HG03175 (cell line): ENCODE data around the gene HOXB4.

Experiments
- ATAC-seq: cut with Tn5 transposase; IDR thresholded peaks from one replicate; pipeline ENCODE4 v1.9.1; 2021; ENCODE audit warnings: mild to moderate bottlenecking, moderate library complexity; ENCODE audit not compliant: unreplicated experiment

Gene HOXB4

GRCh38 chr17:48561884-48562810 lies 16.0 kb downstream of the HOXB4 start:
- ATAC-seq, result peak; percentile 55

- no peak for ATAC-seq
Observed at GRCh38 chr17:48559840-48560817, 18.0 kb downstream of the HOXB4 start.

- no peak for ATAC-seq
Observed at GRCh38 chr17:48559122-48559839, 18.9 kb downstream of the HOXB4 start.

GRCh38 chr17:48558831-48559121 lies 19.4 kb downstream of the HOXB4 start:
- no peak for ATAC-seq

GRCh38 chr17:48558057-48558830 lies 19.9 kb downstream of the HOXB4 start:
- no peak for ATAC-seq

- ATAC-seq, result no peak
Observed at GRCh38 chr17:48556576-48557401, 21.4 kb downstream of the HOXB4 start.

- ATAC-seq, result no peak
Observed at GRCh38 chr17:48556229-48556575, 21.9 kb downstream of the HOXB4 start.

GRCh38 chr17:48555258-48556228 lies 22.6 kb downstream of the HOXB4 start:
- no peak for ATAC-seq

GRCh38 chr17:48554412-48555257 lies 23.5 kb downstream of the HOXB4 start:
- ATAC-seq, result no peak

GRCh38 chr17:48553826-48554225 lies 24.3 kb downstream of the HOXB4 start:
- ATAC-seq, result no peak

GRCh38 chr17:48553190-48553547 lies 25.0 kb downstream of the HOXB4 start:
- ATAC-seq, result no peak

- ATAC-seq, result no peak
Observed at GRCh38 chr17:48552466-48553189, 25.5 kb downstream of the HOXB4 start.

- no peak for ATAC-seq
Observed at GRCh38 chr17:48551596-48552465, 26.3 kb downstream of the HOXB4 start.

- ATAC-seq, result no peak
Observed at GRCh38 chr17:48551214-48551555, 27.0 kb downstream of the HOXB4 start.

- ATAC-seq, result no peak
Observed at GRCh38 chr17:48550502-48551213, 27.5 kb downstream of the HOXB4 start.
